HG02970 (cell line): Measurements from ENCODE around the gene HK2.
"Not testable (repeated sequence)": the region's sequence is repeated elsewhere in the genome, so short reads cannot be mapped to it uniquely, and the experiment has no call there.

Source experiments
- ATAC-seq: cut with Tn5 transposase; IDR thresholded peaks from one replicate; pipeline ENCODE4 v1.9.1; 2021; ENCODE audit warnings: mild to moderate bottlenecking, moderate library complexity, moderate number of reproducible peaks; ENCODE audit not compliant: unreplicated experiment, low FRiP score

Gene HK2

DNA sequence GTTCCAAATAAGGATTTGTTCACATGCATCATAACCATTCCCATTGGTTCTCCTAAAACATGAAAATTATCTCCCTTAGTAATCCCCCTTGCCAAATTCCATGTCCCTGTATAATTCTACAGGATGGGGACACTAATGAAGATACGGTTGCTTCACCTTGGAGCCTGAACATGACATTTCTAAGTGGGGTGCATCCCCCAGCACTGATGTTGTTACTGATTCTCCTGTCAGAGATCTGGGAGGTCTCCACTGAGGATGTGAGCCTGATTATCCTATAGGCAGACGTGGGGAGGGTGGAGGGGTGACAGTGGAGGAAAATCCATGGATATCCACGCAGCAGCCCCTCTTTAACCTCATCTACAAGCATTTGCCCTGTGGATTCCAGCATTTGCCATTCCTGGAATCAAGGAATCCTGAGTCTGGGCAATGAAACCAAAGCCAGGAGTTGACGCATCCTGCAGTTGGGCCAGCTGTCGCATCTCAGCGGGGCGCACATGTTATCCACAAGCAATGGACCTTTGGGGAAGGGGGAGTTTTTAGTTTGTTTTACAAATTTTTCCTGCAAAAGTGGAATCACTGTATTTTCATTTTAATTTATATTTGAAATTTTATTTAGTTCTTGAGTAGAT is 57.3 kb downstream of the HK2 start:
- ATAC-seq: no peak

DNA sequence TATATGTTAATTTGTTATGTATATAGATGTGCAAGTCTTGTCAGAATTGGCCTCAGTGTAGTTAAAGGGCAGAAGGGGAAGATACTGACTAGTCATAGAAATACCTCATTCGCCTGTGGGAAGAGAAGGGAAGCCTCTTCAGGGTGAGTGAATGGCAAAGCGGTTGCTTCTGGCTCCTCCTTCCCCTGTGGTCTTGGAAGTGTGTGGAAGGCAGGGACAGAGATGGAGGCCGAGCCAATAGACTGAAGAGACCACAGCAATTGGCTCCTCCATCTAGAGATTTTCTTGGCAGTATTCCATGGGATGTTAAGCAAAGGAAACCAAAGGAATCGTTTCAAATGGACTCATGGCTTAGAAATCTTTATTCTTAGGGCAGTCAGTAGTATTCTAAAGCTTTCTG is 57.9 kb downstream of the HK2 start:
- not testable (repeated sequence) for ATAC-seq

- no peak for ATAC-seq
Observed at GRCh38 chr2:74892609-74893008, 58.7 kb downstream of the HK2 start.

DNA sequence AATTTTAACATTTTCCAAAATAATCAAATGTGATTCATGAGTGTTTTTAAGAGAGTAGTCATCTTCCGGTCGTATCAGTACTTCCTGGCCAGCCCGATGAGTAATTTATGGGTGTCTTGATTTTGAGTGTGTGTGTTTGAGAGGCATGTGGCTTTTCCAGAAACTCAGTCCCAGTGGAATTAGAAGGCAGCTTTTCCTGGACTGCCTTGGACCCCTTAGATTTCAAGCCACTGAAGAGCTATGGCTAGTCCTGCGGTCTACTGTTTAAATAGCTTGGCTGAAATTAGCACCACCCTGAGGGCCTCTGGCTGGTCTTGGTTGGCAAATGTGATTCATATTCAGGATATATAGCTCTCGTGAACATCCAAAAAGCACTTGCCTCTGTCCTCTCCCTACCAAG is 59.4 kb downstream of the HK2 start:
- ATAC-seq: no peak

- no peak for ATAC-seq
Observed at GRCh38 chr2:74894272-74894981, 60.5 kb downstream of the HK2 start.

GRCh38 chr2:74895001-74895400 is 61.1 kb downstream of the HK2 start:
- no peak for ATAC-seq

GRCh38 chr2:74896232-74896631 is 62.3 kb downstream of the HK2 start:
- ATAC-seq: no peak

DNA sequence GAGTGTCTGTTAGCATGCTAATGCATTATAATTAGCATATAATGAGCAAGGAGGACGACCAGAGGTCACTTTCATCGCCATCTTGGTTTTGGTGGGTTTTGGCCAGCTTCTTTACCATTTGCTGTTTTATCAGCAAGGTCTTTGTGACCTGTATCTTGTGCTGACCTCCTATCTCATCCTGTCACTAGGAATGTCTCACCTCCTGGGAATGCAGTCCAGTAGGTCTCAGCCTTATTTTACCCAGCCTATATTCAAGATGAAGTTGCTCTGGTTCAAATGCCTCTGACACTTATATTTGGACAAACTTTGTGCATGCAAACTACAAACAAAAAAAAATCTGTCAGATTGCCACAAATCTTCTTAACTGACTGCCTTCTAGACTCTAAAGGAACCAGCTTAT is 66.3 kb downstream of the HK2 start:
- not testable (repeated sequence) for ATAC-seq

GRCh38 chr2:74902281-74902860 is 68.4 kb downstream of the HK2 start:
- no peak for ATAC-seq

GRCh38 chr2:74906395-74906794 is 72.5 kb downstream of the HK2 start:
- ATAC-seq: no peak

- not testable (repeated sequence) for ATAC-seq
Observed at GRCh38 chr2:74907560-74907959, 73.6 kb downstream of the HK2 start.

- ATAC-seq: no peak
Observed at GRCh38 chr2:74908748-74909444, 75.0 kb downstream of the HK2 start.

DNA sequence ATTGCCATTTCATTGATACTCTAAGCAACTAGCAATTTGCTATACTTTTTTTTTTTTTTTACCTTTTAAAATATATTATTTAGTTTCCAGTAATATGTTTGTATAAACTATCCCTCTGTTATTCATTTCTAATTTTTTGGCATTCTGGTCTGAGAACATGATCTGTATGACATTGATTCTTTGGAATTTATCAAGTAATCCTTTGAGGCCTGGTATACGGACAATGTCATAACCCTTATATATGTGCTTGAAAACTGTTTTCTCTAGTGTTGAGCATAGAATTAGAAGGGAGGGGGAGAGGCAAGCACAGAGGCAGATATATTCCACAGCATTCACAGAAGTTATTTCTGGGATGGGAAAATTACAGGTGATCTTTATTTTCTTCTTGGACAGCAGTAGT is 76.3 kb downstream of the HK2 start:
- no peak for ATAC-seq

GRCh38 chr2:74911061-74911460 is 77.1 kb downstream of the HK2 start:
- ATAC-seq: no peak

GRCh38 chr2:74915743-74916142 is 81.8 kb downstream of the HK2 start:
- ATAC-seq: no peak

GRCh38 chr2:74916394-74916793 is 82.5 kb downstream of the HK2 start:
- no peak for ATAC-seq

- ATAC-seq: no peak
Observed at GRCh38 chr2:74917702-74918619, 84.0 kb downstream of the HK2 start.

- no peak for ATAC-seq
Observed at GRCh38 chr2:74919827-74920226, 85.9 kb downstream of the HK2 start.

GRCh38 chr2:74921236-74921736 is 87.4 kb downstream of the HK2 start:
- no peak for ATAC-seq

GRCh38 chr2:74922592-74923227 is 88.8 kb downstream of the HK2 start:
- ATAC-seq: no peak
